Measurements from ENCODE around the gene RAB5B.

Gene RAB5B

DNA sequence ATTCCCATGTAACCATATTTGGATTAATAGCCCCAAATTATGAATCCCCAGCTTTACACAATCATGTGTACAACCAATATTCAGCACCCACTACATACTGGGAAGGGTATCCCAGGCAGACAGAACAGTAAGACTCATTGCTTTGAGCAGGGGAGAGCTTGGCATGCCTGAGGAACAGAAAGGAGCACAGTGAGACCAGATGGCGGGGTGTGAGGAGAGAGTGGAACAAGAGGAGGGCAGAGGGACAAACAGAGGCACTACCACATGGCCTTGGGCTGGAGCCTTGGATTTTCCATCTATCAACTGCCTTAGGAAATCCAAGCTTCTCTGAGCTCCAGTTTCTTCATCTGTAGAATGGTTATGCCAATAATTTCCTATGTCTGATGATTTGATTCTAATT lies 39.1 kb upstream of the RAB5B start:
- peaks cover 65% of the 10 kb centered on the region for H3K36me3 ChIP-seq (ENCODE audit: insufficient read depth, low read length)
- no peaks in the 10 kb centered on the region for H4K20me1 ChIP-seq (ENCODE audit: insufficient read depth, low read length)
- TF ChIP-seq EZH2 (IDR thresholded peaks at IDR 0.05; ENCODE audit: borderline replicate concordance, low read length), result no peak
- TF ChIP-seq, protein P1, sequence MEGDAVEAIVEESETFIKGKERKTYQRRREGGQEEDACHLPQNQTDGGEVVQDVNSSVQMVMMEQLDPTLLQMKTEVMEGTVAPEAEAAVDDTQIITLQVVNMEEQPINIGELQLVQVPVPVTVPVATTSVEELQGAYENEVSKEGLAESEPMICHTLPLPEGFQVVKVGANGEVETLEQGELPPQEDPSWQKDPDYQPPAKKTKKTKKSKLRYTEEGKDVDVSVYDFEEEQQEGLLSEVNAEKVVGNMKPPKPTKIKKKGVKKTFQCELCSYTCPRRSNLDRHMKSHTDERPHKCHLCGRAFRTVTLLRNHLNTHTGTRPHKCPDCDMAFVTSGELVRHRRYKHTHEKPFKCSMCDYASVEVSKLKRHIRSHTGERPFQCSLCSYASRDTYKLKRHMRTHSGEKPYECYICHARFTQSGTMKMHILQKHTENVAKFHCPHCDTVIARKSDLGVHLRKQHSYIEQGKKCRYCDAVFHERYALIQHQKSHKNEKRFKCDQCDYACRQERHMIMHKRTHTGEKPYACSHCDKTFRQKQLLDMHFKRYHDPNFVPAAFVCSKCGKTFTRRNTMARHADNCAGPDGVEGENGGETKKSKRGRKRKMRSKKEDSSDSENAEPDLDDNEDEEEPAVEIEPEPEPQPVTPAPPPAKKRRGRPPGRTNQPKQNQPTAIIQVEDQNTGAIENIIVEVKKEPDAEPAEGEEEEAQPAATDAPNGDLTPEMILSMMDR (IDR thresholded peaks at IDR 0.05; ENCODE audit: low read length), result no peak
- no peaks in the 10 kb centered on the region for H3K27me3 ChIP-seq (ENCODE audit: insufficient read depth, low read length)
- H3K9me3 ChIP-seq (ENCODE audit: low read length), result no peaks in the 10 kb centered on the region
- H2AFZ ChIP-seq (ENCODE audit: low read length), result no peak overlapping the region
- no peaks in the 10 kb centered on the region for H3K9me2 ChIP-seq (ENCODE audit: low read depth, low read length)
- H3K79me2 ChIP-seq (ENCODE audit: insufficient read depth, low read length), result peaks cover 20% of the 10 kb centered on the region
- H3K4me3 ChIP-seq (ENCODE audit: low read depth, low read length, poor library complexity, severe bottlenecking), result no peak overlapping the region
- H3K4me2 ChIP-seq (ENCODE audit: low read length), result peak overlapping the region; percentile 93; the same call in 1 of the 2 replicates
- no peak overlapping the region; the same call in 1 of the 2 replicates for H3K9ac ChIP-seq (ENCODE audit: low read length)
- H3K4me1 ChIP-seq (ENCODE audit: insufficient read depth, low read length, severe bottlenecking), result peaks cover 37% of the 10 kb centered on the region
- H3K27ac ChIP-seq (ENCODE audit: low read depth, low read length, poor library complexity, severe bottlenecking), result peak overlapping the region; percentile 49
- peaks cover 14% of the 10 kb centered on the region for H3F3A ChIP-seq (ENCODE audit: insufficient read depth, low read length)

DNA sequence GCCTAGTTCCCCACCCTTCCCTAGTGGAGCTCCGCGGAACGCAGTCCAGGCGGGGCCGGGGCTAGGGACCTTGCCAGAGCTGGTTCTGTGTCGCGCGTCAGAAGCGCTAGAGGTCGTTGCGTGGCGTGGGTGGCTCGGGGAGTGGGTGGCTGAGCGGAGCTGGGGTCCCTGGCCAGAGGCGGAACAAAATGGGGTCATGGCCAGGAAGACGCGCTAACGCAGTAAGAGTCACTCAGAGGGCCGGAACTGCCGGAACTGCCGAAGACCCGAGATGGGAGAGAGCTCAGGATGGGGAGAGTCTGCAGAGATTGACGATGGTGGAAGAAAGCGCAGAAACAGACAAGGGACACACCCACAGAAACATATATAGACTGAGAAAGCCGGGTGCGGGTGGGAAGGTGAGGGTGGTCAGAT lies 38.1 kb upstream of the RAB5B start:
- H3K9me3 ChIP-seq (ENCODE audit: low read length), result no peaks in the 10 kb centered on the region
- H3K4me2 ChIP-seq (ENCODE audit: low read length), result no peak overlapping the region
- H3K9ac ChIP-seq (ENCODE audit: low read length), result no peak overlapping the region
- no peak overlapping the region for H3K27ac ChIP-seq (ENCODE audit: low read depth, low read length, poor library complexity, severe bottlenecking)
- no peaks in the 10 kb centered on the region for H3K27me3 ChIP-seq (ENCODE audit: insufficient read depth, low read length)
- TF ChIP-seq, protein P1 (IDR thresholded peaks at IDR 0.05; ENCODE audit: low read length), result no peak
- TF ChIP-seq EZH2 (IDR thresholded peaks at IDR 0.05; ENCODE audit: borderline replicate concordance, low read length), result no peak
- H4K20me1 ChIP-seq (ENCODE audit: insufficient read depth, low read length), result no peaks in the 10 kb centered on the region
- peaks cover 31% of the 10 kb centered on the region for H3K4me1 ChIP-seq (ENCODE audit: insufficient read depth, low read length, severe bottlenecking)
- peaks cover 20% of the 10 kb centered on the region for H3K79me2 ChIP-seq (ENCODE audit: insufficient read depth, low read length)
- H3K36me3 ChIP-seq (ENCODE audit: insufficient read depth, low read length), result peaks cover 72% of the 10 kb centered on the region
- H3K9me2 ChIP-seq (ENCODE audit: low read depth, low read length), result no peaks in the 10 kb centered on the region
- H3F3A ChIP-seq (ENCODE audit: insufficient read depth, low read length), result peaks cover 10% of the 10 kb centered on the region
- no peak overlapping the region for H2AFZ ChIP-seq (ENCODE audit: low read length)
- no peak overlapping the region for H3K4me3 ChIP-seq (ENCODE audit: low read depth, low read length, poor library complexity, severe bottlenecking)

DNA sequence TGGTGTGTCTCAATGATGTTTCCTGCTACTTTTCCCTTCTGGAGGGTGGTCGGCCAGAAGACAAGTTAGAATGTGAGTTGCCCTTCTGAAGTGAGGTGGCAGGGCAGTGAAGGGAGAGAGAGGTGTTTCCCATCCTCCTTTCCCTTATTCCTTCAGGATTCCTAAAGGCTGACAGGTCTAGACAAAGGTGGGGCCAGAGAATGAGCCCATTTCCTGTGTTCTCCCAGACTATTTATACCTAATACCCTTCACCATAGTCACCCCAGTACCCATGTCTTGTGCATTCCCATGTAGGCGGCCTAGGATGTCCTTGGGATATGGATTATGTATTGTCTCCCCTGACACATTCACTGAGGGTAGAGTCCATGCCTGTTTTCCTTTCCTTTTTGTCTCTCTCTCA lies 35.9 kb upstream of the RAB5B start:
- peaks cover 5% of the 10 kb centered on the region for H3K79me2 ChIP-seq (ENCODE audit: insufficient read depth, low read length)
- H3K9me3 ChIP-seq (ENCODE audit: low read length), result no peaks in the 10 kb centered on the region
- TF ChIP-seq, protein P1 (IDR thresholded peaks at IDR 0.05; ENCODE audit: low read length), result no peak
- no peak for TF ChIP-seq EZH2 (IDR thresholded peaks at IDR 0.05; ENCODE audit: borderline replicate concordance, low read length)
- H2AFZ ChIP-seq (ENCODE audit: low read length), result no peak overlapping the region
- peaks cover 95% of the 10 kb centered on the region for H3K36me3 ChIP-seq (ENCODE audit: insufficient read depth, low read length)
- peaks cover 20% of the 10 kb centered on the region for H3K4me1 ChIP-seq (ENCODE audit: insufficient read depth, low read length, severe bottlenecking)
- H3F3A ChIP-seq (ENCODE audit: insufficient read depth, low read length), result peaks cover 10% of the 10 kb centered on the region
- no peaks in the 10 kb centered on the region for H3K9me2 ChIP-seq (ENCODE audit: low read depth, low read length)
- no peak overlapping the region for H3K4me2 ChIP-seq (ENCODE audit: low read length)
- H4K20me1 ChIP-seq (ENCODE audit: insufficient read depth, low read length), result no peaks in the 10 kb centered on the region
- no peak overlapping the region for H3K27ac ChIP-seq (ENCODE audit: low read depth, low read length, poor library complexity, severe bottlenecking)
- no peak overlapping the region for H3K9ac ChIP-seq (ENCODE audit: low read length)
- H3K4me3 ChIP-seq (ENCODE audit: low read depth, low read length, poor library complexity, severe bottlenecking), result no peak overlapping the region
- H3K27me3 ChIP-seq (ENCODE audit: insufficient read depth, low read length), result no peaks in the 10 kb centered on the region

All from OCI-LY1 (cell line).